ENCODE measurements around the gene DUSP3. TPM values are rescaled to one million over a fixed set of nuclear protein-coding genes. Genes with fewer than 3 reads are reported as not detected.

Gene DUSP3
- total RNA-seq, 4 donors from 2014 or later, result 28.4 to 88.1 (median 39.8) TPM

DNA sequence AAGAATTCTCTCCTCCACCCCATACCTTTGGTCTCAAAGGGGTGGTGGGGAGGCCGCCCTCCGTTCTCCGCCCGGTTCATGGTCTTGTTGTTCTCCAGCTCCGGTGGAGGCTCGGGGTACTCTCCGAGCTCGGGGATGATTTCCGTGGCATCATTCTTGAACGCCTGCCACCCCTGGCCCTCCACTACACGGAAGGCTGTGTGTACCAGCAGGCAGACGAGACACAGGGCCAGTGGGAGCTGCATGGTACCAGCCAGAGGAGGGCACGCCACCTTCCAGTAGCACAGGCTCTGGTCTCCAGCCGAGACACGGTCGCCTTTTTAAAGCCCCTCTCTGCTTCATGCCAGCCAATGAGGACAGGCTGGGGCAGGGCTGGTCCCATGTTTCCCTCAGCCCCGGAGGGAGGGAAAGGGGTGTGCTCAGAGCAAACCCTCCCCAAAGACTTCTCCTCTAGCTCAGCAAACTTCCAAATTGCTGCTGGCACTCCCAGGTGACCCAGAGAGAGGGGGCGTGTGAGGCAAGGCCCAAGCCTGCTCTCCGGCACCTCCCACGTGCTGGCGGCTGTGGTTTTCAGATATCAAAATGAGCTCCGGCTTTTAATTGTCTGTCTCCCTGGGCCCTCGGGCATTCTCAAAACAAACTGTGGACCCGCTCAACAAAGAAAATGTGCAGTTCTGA, 20.1 kb downstream of the DUSP3 start, which contains the start of gene SOST:
SOST (minus strand) TSS at position 295 of the 678 bp plus-strand sequence; CDS start at position 245, 50 bp downstream.
- Histone ChIP-seq H3K4me3 (no peak within 1 kb of the TSS), H3K4me1 (no peaks in the 10 kb centered on the region), H3K9me3 (no peaks in the 10 kb centered on the region), H3K27me3 (peaks cover 0 to 5% of the 10 kb centered on the region in 2 donors), H3K36me3 (no peaks in the 10 kb centered on the region), H3K27ac (no peak within 1 kb of the TSS)
- DNase-seq, result no peak
- intact Hi-C loops (cut with DNase I; ENCODE audit: low total_unique reads), result loop anchor here (10.0 kb wide), 1 partner anchor 184 kb away; no protein-coding TSS in a partner anchor
- no peak for TF ChIP-seq POLR2A (IDR thresholded peaks at IDR 0.05)
- TF ChIP-seq, protein P1, sequence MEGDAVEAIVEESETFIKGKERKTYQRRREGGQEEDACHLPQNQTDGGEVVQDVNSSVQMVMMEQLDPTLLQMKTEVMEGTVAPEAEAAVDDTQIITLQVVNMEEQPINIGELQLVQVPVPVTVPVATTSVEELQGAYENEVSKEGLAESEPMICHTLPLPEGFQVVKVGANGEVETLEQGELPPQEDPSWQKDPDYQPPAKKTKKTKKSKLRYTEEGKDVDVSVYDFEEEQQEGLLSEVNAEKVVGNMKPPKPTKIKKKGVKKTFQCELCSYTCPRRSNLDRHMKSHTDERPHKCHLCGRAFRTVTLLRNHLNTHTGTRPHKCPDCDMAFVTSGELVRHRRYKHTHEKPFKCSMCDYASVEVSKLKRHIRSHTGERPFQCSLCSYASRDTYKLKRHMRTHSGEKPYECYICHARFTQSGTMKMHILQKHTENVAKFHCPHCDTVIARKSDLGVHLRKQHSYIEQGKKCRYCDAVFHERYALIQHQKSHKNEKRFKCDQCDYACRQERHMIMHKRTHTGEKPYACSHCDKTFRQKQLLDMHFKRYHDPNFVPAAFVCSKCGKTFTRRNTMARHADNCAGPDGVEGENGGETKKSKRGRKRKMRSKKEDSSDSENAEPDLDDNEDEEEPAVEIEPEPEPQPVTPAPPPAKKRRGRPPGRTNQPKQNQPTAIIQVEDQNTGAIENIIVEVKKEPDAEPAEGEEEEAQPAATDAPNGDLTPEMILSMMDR (IDR thresholded peaks at IDR 0.05), result no peak

DNA sequence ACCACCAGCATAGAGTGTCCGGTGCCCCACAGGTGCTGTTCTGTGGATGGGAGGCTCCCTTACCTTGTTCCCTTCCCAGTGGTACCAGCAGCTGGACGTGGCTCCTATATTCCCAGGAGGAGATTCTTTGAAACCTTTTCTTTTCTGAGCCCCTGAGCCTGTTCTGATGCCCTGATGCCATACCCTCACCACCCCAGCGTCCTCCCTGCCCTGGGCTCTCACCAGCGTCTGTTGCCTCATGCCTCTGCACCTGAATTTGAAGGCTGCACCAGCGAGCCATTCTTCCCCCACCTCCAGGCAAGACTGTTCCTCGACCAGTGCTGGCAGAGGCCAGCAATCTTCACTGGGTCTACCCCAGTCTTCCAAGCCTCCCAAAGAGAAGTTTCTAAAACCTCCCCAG, 20.7 kb downstream of the DUSP3 start:
- no peak overlapping the region for H3K4me3 ChIP-seq
- no peaks in the 10 kb centered on the region for H3K4me1 ChIP-seq
- no peak for TF ChIP-seq POLR2A (IDR thresholded peaks at IDR 0.05)
- H3K9me3 ChIP-seq, result no peaks in the 10 kb centered on the region
- no peak overlapping the region for H3K27ac ChIP-seq
- intact Hi-C loops (cut with DNase I; ENCODE audit: low total_unique reads), result loop anchor here (10.0 kb wide), 1 partner anchor 183 kb away; no protein-coding TSS in a partner anchor
- no peak for DNase-seq
- H3K36me3 ChIP-seq, result no peaks in the 10 kb centered on the region
- H3K27me3 ChIP-seq, result peaks cover 0 to 5% of the 10 kb centered on the region in 2 donors

- H3K27me3 ChIP-seq, result peaks cover 0 to 5% of the 10 kb centered on the region in 2 donors
- no peak for DNase-seq
- no peaks in the 10 kb centered on the region for H3K4me1 ChIP-seq
- no peaks in the 10 kb centered on the region for H3K36me3 ChIP-seq
- TF ChIP-seq, protein P1 (IDR thresholded peaks at IDR 0.05), result no peak
- no peak for TF ChIP-seq POLR2A (IDR thresholded peaks at IDR 0.05)
- H3K4me3 ChIP-seq, result no peak overlapping the region
- no peaks in the 10 kb centered on the region for H3K9me3 ChIP-seq
- H3K27ac ChIP-seq, result no peak overlapping the region
- intact Hi-C loops (cut with DNase I; ENCODE audit: low total_unique reads), result loop anchor here (10.0 kb wide), 1 partner anchor 182 kb away; no protein-coding TSS in a partner anchor
These were observed 21.6 kb downstream of the DUSP3 start for GRCh38 chr17:43757171-43757660.

GRCh38 chr17:43756201-43756600, 22.6 kb downstream of the DUSP3 start:
- intact Hi-C loops (cut with DNase I; ENCODE audit: low total_unique reads), result loop anchor here (10.0 kb wide), 1 partner anchor 181 kb away; no protein-coding TSS in a partner anchor
- no peak overlapping the region for H3K27ac ChIP-seq
- TF ChIP-seq, protein P1 (IDR thresholded peaks at IDR 0.05), result no peak
- TF ChIP-seq POLR2A (IDR thresholded peaks at IDR 0.05), result no peak
- no peaks in the 10 kb centered on the region for H3K9me3 ChIP-seq
- DNase-seq, result no peak
- H3K36me3 ChIP-seq, result no peaks in the 10 kb centered on the region
- H3K4me1 ChIP-seq, result no peaks in the 10 kb centered on the region
- no peak overlapping the region for H3K4me3 ChIP-seq
- peaks cover 0 to 5% of the 10 kb centered on the region in 2 donors for H3K27me3 ChIP-seq

- Histone ChIP-seq H3K27me3 (peaks cover 0 to 5% of the 10 kb centered on the region in 2 donors), H3K36me3 (no peaks in the 10 kb centered on the region), H3K9me3 (no peaks in the 10 kb centered on the region), H3K4me1 (no peaks in the 10 kb centered on the region), H3K4me3 (no peak overlapping the region), H3K27ac (no peak overlapping the region)
- no peak for DNase-seq
- no peak for TF ChIP-seq POLR2A (IDR thresholded peaks at IDR 0.05)
- TF ChIP-seq, protein P1 (IDR thresholded peaks at IDR 0.05), result no peak
- intact Hi-C loops (cut with DNase I; ENCODE audit: low total_unique reads), result loop anchor here (10.0 kb wide), 1 partner anchor 181 kb away; no protein-coding TSS in a partner anchor
These were observed 23.3 kb downstream of the DUSP3 start for GRCh38 chr17:43755389-43755875.

Data from uterus (tissue), 4 donors.